Lower leg skin (tissue), 3 donors: Measurements from ENCODE around the gene HSPA6.
"Not testable (repeated sequence)": the region's sequence is repeated elsewhere in the genome, so short reads cannot be mapped to it uniquely, and the experiment has no call there.

Source experiments
- POLR2A ChIP-seq, 2 donors: fragments of 450-650 bp; IDR thresholded peaks; one replicate each; pipeline ENCODE4 v1.6.1; 2016 to 2017; ENCODE audit warnings: antibody characterized with exemption in 2 of 2, mild to moderate bottlenecking in 1 of 2, moderate library complexity in 1 of 2
- TF ChIP-seq, protein P1 (sequence below), 3 donors: fragments of 450-650 bp; IDR thresholded peaks; one replicate each; pipeline ENCODE4 v1.5.1; 2016; ENCODE audit warnings: antibody characterized with exemption in 3 of 3, mild to moderate bottlenecking in 3 of 3, moderate library complexity in 2 of 3

DNA sequence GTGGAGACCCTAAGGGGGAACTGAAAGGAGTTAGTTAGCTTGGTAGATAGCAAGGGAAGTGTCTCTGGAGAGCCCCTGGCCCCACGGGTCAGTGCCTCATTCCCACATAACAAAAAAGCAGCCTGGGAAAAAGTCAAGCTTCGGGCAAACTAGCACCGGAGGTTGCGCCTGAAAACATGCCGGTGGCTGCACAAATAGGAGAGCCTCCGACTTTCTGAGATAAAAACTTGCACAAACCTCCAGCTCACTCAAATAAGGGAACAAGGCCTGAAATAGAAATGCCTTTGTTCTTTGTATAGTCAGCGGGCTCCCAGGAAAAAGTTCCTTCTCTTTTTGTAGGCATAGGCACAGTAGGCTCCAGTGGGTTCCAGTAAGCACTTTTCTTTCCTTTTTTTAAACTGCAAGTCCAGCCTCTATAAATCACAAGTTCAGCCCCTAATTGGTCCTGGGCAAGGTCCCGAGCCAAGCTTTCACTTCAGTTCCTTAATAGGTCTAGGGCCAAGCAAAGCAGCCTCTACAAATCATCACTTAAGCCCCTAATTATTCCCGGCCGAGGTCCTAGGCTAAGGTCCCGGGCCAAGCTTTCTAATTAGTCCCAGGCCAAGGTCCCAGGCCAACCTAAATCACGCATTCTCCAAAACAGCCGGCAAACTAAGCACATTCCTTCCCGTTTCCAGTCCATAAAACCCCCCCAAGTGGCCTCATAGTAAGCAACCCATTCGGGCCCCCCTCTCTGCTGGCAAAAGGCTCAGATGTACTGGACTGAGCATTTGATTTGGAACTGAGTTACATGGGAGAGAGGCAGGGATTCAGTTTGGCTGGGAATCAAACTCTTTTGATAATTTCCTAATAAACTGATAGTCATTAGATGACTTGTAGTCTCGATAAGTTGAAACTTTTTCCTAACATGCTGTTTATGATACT, 8.6 kb downstream of the HSPA6 start:
- TF ChIP-seq, protein P1, sequence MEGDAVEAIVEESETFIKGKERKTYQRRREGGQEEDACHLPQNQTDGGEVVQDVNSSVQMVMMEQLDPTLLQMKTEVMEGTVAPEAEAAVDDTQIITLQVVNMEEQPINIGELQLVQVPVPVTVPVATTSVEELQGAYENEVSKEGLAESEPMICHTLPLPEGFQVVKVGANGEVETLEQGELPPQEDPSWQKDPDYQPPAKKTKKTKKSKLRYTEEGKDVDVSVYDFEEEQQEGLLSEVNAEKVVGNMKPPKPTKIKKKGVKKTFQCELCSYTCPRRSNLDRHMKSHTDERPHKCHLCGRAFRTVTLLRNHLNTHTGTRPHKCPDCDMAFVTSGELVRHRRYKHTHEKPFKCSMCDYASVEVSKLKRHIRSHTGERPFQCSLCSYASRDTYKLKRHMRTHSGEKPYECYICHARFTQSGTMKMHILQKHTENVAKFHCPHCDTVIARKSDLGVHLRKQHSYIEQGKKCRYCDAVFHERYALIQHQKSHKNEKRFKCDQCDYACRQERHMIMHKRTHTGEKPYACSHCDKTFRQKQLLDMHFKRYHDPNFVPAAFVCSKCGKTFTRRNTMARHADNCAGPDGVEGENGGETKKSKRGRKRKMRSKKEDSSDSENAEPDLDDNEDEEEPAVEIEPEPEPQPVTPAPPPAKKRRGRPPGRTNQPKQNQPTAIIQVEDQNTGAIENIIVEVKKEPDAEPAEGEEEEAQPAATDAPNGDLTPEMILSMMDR (IDR thresholded peaks at IDR 0.05): not testable (repeated sequence)
- not testable (repeated sequence) for TF ChIP-seq POLR2A (IDR thresholded peaks at IDR 0.05)
